Uterus (tissue), 2 donors: ENCODE measurements around the gene HSPB7.

Source experiments
- CTCF ChIP-seq, 4 experiments: fragments of 200-600 bp in 2 of 4; fragments of 450-650 bp in 2 of 4; sonication (generic) in 2 of 4; IDR thresholded peaks; one replicate each; pipeline ENCODE4 v1.5.1; 2016 to 2019; ENCODE audit warnings: antibody characterized with exemption in 4 of 4, mild to moderate bottlenecking in 2 of 4, moderate library complexity in 1 of 4
- POLR2A ChIP-seq, 2 donors: fragments of 450-650 bp; IDR thresholded peaks; one replicate each; pipeline ENCODE4 v1.6.1; 2016; ENCODE audit warnings: antibody characterized with exemption in 2 of 2, mild to moderate bottlenecking in 1 of 2, moderate library complexity in 1 of 2

GRCh38 chr1:15983275-15983674 is 34.6 kb downstream of the HSPB7 start:
- no peak for TF ChIP-seq CTCF (IDR thresholded peaks at IDR 0.05)
- no peak for TF ChIP-seq POLR2A (IDR thresholded peaks at IDR 0.05)
